Measurements from ENCODE around the gene ROBO1. TPM values are rescaled to one million over a fixed set of nuclear protein-coding genes. Genes with fewer than 3 reads are reported as not detected.

ROBO1 gene
- total and polyA plus RNA-seq, 2 donors (not counting 3 experiments of a cell fraction or from before 2014, with no cell fraction given) = 5.9 to 14.2 TPM

- Histone ChIP-seq H3K9me3 (replicated peaks; ENCODE audit: control insufficient read depth, insufficient read depth, low read length) (no peaks in the 10 kb centered on the region), H3K79me2 (ENCODE audit: control insufficient read depth, insufficient read depth, low read length) (no peaks in the 10 kb centered on the region), H4K20me1 (replicated peaks; ENCODE audit: control insufficient read depth, extremely low read depth, insufficient read depth, low read length) (no peaks in the 10 kb centered on the region), H3K36me3 (ENCODE audit: control insufficient read depth in 2 of 2, extremely low read depth in 1 of 2, insufficient read depth in 2 of 2, low read length in 2 of 2) (no peaks in the 10 kb centered on the region), H3K9ac (replicated peaks; ENCODE audit: extremely low read depth, insufficient read depth, low read length) (no peak overlapping the region), H2AFZ (ENCODE audit: low read depth, low read length) (no peak overlapping the region), H3K9me1 (replicated peaks; ENCODE audit: control insufficient read depth, extremely low read depth, insufficient read depth, low read length) (no peaks in the 10 kb centered on the region), H3K27me3 (ENCODE audit: control insufficient read depth in 2 of 2, insufficient read depth in 2 of 2, low read length in 2 of 2) (no peaks in the 10 kb centered on the region), H3K4me1 (ENCODE audit: control insufficient read depth, extremely low read depth, insufficient read depth, low read length) (no peaks in the 10 kb centered on the region), H3K27ac (ENCODE audit: insufficient read depth, low read depth, low read length) (no peak overlapping the region), H3K4me2 (ENCODE audit: insufficient read depth, low read length) (no peak overlapping the region), H3K4me3 (replicated peaks in 1 of 3; ENCODE audit: insufficient read depth in 1 of 3, low read depth in 1 of 3, low read length in 3 of 3) (no peak overlapping the region)
- ChIA-PET POLR2A (no interaction called here), CTCF (interaction anchor here (0.7 to 1.1 kb wide), 3 partner anchors 12 to 163 kb away, joined by 3 to 4 read pairs (median 3); no protein-coding TSS in a partner anchor)
- dilution Hi-C loops (cut with MboI; ENCODE audit: extremely low pct_ligation_motif_present, low sequenced_read_pairs) = no loop called here
- DNase-seq (ENCODE audit: low read depth, low spot score) (no peak), FAIRE-seq (no peak)
- TF ChIP-seq POLR2A (IDR thresholded peaks at IDR 0.05; ENCODE audit: low read depth, low read length) = no peak
- intact Hi-C loops (cut with micrococcal nuclease) = no loop called here
- no TSS peak for BruUV-seq (replicated peaks)
Measured at GRCh38 chr3:79249701-79250100, 518.1 kb downstream of the ROBO1 start.

DNA sequence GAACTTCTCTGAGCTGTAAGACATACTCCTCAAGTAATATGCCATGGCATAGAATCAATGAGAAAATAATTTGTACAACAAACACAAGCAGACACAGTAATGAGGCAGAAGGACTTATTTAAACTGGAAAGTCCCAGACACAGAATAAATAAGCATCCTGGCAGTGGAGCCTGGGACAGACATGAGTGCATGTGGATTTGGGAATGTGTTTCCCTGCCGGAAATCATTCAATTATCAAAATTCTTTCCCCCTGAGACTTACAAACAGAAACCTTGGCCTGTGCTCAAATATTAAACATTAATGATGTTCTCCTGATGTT lies 520.1 kb downstream of the ROBO1 start:
- Histone ChIP-seq H3K79me2 (ENCODE audit: control insufficient read depth, insufficient read depth, low read length) (no peaks in the 10 kb centered on the region), H3K27me3 (ENCODE audit: control insufficient read depth in 2 of 2, insufficient read depth in 2 of 2, low read length in 2 of 2) (no peaks in the 10 kb centered on the region), H3K9ac (replicated peaks; ENCODE audit: extremely low read depth, insufficient read depth, low read length) (no peak overlapping the region), H3K36me3 (ENCODE audit: control insufficient read depth in 2 of 2, extremely low read depth in 1 of 2, insufficient read depth in 2 of 2, low read length in 2 of 2) (no peaks in the 10 kb centered on the region), H3K9me3 (replicated peaks; ENCODE audit: control insufficient read depth, insufficient read depth, low read length) (no peaks in the 10 kb centered on the region), H3K4me2 (ENCODE audit: insufficient read depth, low read length) (no peak overlapping the region), H3K27ac (ENCODE audit: insufficient read depth, low read depth, low read length) (no peak overlapping the region), H3K4me1 (ENCODE audit: control insufficient read depth, extremely low read depth, insufficient read depth, low read length) (no peaks in the 10 kb centered on the region), H2AFZ (ENCODE audit: low read depth, low read length) (no peak overlapping the region), H4K20me1 (replicated peaks; ENCODE audit: control insufficient read depth, extremely low read depth, insufficient read depth, low read length) (no peaks in the 10 kb centered on the region), H3K9me1 (replicated peaks; ENCODE audit: control insufficient read depth, extremely low read depth, insufficient read depth, low read length) (no peaks in the 10 kb centered on the region), H3K4me3 (replicated peaks in 1 of 3; ENCODE audit: insufficient read depth in 1 of 3, low read depth in 1 of 3, low read length in 3 of 3) (no peak overlapping the region)
- ChIA-PET POLR2A (no interaction called here), CTCF (no interaction called here)
- intact Hi-C loops (cut with micrococcal nuclease) = no loop called here
- DNase-seq (ENCODE audit: low read depth, low spot score) = no peak
- BruUV-seq (replicated peaks) = no TSS peak
- no peak for FAIRE-seq
- no peak for TF ChIP-seq EZH2 (IDR thresholded peaks at IDR 0.05; ENCODE audit: borderline replicate concordance, low read depth, low read length, severe bottlenecking)
- TF ChIP-seq MYC (IDR thresholded peaks at IDR 0.05; ENCODE audit: low read depth, low read length) = no peak
- dilution Hi-C loops (cut with MboI; ENCODE audit: extremely low pct_ligation_motif_present, low sequenced_read_pairs) = no loop called here

Data from endothelial cell of umbilical vein (primary cell).